Immature natural killer cell (primary cell): ENCODE data around the gene RABGEF1. TPM values are rescaled to one million over a fixed set of nuclear protein-coding genes. Genes with fewer than 3 reads are reported as not detected.
"Not testable (repeated sequence)": the region's sequence is repeated elsewhere in the genome, so short reads cannot be mapped to it uniquely, and the experiment has no call there.

ENCODE experiments used
- DNase-seq, 3 donors: peaks; one replicate each; pipeline ENCODE4 v3.0.0; 2022; ENCODE audit warnings: mixed read lengths in 1 of 3
- H3K27ac Mint-ChIP-seq, 6 donors: one replicate each; pipeline ENCODE4 v1.8.0; 2020; ENCODE audit warnings: mixed read lengths in 6 of 6, mild to moderate bottlenecking in 5 of 6, inconsistent platforms in 4 of 6, moderate library complexity in 3 of 6
- H3K27me3 Mint-ChIP-seq, 3 donors: one replicate each; pipeline ENCODE4 v1.8.0; 2020 to 2021; ENCODE audit warnings: low read depth in 3 of 3, mild to moderate bottlenecking in 3 of 3, mixed read lengths in 3 of 3, moderate library complexity in 3 of 3, inconsistent platforms in 1 of 3
- H3K36me3 Mint-ChIP-seq, 3 donors: one replicate each; pipeline ENCODE4 v1.8.0; 2020; ENCODE audit warnings: mixed read lengths in 3 of 3, inconsistent platforms in 2 of 3, mild to moderate bottlenecking in 2 of 3
- H3K4me1 Mint-ChIP-seq, 2 donors: one replicate each; pipeline ENCODE4 v1.8.0; 2020; ENCODE audit warnings: inconsistent platforms in 2 of 2, mild to moderate bottlenecking in 2 of 2, mixed read lengths in 2 of 2, moderate library complexity in 1 of 2
- H3K4me3 Mint-ChIP-seq, 5 donors: one replicate each; pipeline ENCODE4 v1.8.0; 2020; ENCODE audit warnings: mild to moderate bottlenecking in 5 of 5, mixed read lengths in 5 of 5, inconsistent platforms in 3 of 5, moderate library complexity in 3 of 5
- H3K9me3 Mint-ChIP-seq, 6 donors: one replicate each; pipeline ENCODE4 v1.8.0; 2020; ENCODE audit warnings: mild to moderate bottlenecking in 6 of 6, mixed read lengths in 6 of 6, inconsistent platforms in 4 of 6, moderate library complexity in 3 of 6
- polyA plus RNA-seq, 3 donors: library from polyadenylated mRNA; unstranded; fragments of 300-500 nt; fragmentation: Illumina TruSeq; gene quantifications; one replicate each; pipeline ENCODE4 v1.2.3, GENCODE V29; 2021

The RABGEF1 gene
- polyA plus RNA-seq, 3 donors from 2014 or later, result 13.8 to 30.3 (median 22.6) TPM

DNA sequence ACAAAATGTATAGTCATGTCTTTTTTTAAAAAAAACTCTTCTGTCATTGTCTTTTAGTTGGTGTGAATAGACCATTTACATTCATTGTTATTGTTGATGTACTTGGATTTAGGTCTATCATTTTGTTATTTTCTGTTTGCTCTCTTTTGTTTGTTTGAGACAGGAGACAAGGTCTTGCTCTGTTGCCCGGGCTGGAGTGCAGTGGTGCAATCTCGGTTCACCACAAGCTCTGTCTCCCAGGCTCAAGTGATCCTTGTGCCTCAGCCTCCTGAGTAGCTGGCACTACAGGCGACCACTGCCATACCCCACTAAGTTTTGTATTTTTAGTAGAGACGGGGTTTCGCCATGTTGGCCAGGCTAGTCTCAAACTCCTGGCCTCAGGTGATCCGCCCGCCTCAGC, 23.9 kb upstream of the RABGEF1 start:
- H3K27me3 Mint-ChIP-seq, H3K4me1 Mint-ChIP-seq, H3K4me3 Mint-ChIP-seq, H3K27ac Mint-ChIP-seq, H3K9me3 Mint-ChIP-seq, DNase-seq: not testable (repeated sequence)
- peaks cover 35 to 43% (median 39%) of the 10 kb centered on the region in 3 donors for H3K36me3 Mint-ChIP-seq

DNA sequence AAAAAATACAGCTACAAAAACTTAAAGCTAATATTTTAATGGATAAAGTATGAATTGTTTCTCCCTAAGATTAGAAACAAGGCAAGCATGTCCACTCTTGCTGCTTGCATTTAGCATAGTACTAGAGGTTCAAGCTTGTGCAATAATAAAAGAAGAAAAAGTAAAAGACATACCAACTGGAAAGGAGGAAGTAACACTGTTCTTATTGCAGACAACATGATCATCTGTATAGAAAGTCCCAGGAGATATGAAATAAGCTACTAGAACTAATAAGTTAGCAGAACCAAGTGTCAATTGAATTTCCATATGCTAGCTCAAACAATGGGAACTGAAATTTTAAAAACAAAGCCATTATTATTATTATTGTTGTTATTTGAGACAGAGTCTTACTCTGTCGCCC, 20.0 kb upstream of the RABGEF1 start:
- Mint-ChIP-seq H3K36me3 (peaks cover 26 to 43% (median 36%) of the 10 kb centered on the region in 3 donors), H3K27ac (no peak overlapping the region), H3K4me1 (no peaks in the 10 kb centered on the region), H3K4me3 (no peak overlapping the region), H3K9me3 (peaks cover 2 to 13% (median 8%) of the 10 kb centered on the region in 6 donors), H3K27me3 (no peaks in the 10 kb centered on the region)
- DNase-seq, result no peak

DNA sequence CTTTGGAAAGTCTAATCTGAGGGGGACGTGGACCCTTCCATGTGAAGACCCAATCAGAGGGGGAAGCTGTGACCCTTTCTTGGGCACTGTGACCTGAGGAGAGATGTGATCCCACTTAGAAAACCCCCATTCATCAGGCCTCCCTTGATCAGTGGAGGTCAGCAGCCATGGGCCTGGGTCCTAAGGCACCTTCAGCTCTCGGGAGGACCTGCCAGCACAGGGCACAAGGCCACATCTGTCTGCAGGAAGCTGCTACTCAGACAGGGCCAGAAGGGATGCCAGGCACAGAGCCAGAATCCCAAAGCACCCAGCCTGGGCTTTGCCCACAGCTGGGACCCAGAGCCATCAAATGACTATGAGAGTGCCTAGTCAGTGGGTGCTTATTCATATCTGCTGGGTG, 14.7 kb upstream of the RABGEF1 start:
- H3K27me3 Mint-ChIP-seq, result no peaks in the 10 kb centered on the region
- no peaks in the 10 kb centered on the region for H3K4me1 Mint-ChIP-seq
- peaks cover 2 to 13% (median 8%) of the 10 kb centered on the region in 6 donors for H3K9me3 Mint-ChIP-seq
- H3K36me3 Mint-ChIP-seq, result peaks cover 20 to 39% (median 32%) of the 10 kb centered on the region in 3 donors
- H3K27ac Mint-ChIP-seq, result no peak overlapping the region
- H3K4me3 Mint-ChIP-seq, result no peak overlapping the region
- no peak for DNase-seq

DNA sequence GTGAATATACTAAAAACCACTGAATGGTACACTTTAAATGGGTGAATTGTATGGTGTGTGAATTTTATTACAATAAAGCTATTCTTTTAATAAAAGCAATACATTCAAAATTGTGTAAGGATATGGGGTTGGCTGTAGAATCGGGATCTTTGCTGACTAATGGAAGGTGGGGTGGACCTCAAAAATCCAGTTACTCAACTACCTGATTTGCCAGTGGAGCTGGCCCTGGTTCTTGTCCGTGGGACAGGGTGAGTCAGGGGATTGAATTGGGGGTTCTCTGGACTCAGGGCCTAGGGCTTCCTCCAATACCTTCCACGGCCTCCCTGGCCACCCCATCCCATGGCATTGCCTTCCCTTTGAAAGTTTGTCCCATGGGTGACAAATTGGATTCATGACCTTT, 13.5 kb upstream of the RABGEF1 start:
- Mint-ChIP-seq H3K4me3 (no peak overlapping the region), H3K27ac (no peak overlapping the region), H3K36me3 (peaks cover 20 to 32% (median 32%) of the 10 kb centered on the region in 3 donors), H3K4me1 (no peaks in the 10 kb centered on the region), H3K27me3 (no peaks in the 10 kb centered on the region), H3K9me3 (peaks cover 2 to 13% (median 8%) of the 10 kb centered on the region in 6 donors)
- no peak for DNase-seq

DNA sequence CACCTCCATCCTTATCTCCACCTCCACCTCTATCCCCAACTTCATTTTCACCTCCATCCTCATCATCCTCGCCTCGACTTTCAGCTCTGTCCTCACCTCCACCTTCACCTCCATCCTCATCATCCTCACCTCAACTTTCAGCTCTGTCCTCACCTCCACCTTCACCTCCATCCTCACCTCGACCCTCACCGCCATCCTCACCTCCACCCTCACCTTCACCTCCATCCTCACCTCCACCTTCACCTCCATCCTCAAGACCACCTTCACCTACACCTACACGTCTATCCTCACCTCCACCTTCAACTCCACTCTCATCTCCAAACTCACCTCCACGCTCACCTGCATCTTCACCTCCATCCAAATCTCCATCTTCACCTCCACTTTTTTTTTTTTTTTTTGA, 12.0 kb upstream of the RABGEF1 start:
- Mint-ChIP-seq H3K4me3 (no peak overlapping the region), H3K27ac (no peak overlapping the region), H3K9me3 (peaks cover 2 to 13% (median 8%) of the 10 kb centered on the region in 6 donors), H3K27me3 (peaks cover 0 to 2% (median 0%) of the 10 kb centered on the region in 3 donors), H3K36me3 (peaks cover 20 to 24% (median 23%) of the 10 kb centered on the region in 3 donors), H3K4me1 (peaks cover 0 to 5% of the 10 kb centered on the region in 2 donors)
- DNase-seq, result no peak

DNA sequence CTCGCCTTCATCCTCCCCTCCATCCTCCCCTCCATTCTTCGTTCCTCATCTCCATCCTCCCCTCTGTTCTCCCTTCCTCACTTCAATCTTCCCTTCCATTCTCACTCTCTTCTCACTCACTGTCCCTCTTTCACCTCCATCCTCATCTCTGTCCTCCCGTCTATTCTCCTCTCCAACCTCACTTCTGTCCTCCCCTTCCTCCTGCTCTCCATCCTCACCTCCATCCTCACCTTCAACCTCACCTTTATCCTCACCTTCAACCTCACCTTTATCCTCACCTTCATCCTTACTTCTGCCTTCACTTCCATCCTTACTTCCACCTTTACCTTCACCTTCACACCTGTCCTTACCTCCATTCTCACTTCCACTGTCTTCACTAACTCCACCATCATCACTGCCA, 11.3 kb upstream of the RABGEF1 start:
- peaks cover 0 to 2% (median 0%) of the 10 kb centered on the region in 3 donors for H3K27me3 Mint-ChIP-seq
- no peak for DNase-seq
- peaks cover 0 to 5% of the 10 kb centered on the region in 2 donors for H3K4me1 Mint-ChIP-seq
- peaks cover 2 to 9% (median 7%) of the 10 kb centered on the region in 6 donors for H3K9me3 Mint-ChIP-seq
- H3K36me3 Mint-ChIP-seq, result peaks cover 16 to 20% (median 19%) of the 10 kb centered on the region in 3 donors
- H3K27ac Mint-ChIP-seq, result peak overlapping the region in 1 of 6 donors; percentile 4
- H3K4me3 Mint-ChIP-seq, result no peak overlapping the region

DNA sequence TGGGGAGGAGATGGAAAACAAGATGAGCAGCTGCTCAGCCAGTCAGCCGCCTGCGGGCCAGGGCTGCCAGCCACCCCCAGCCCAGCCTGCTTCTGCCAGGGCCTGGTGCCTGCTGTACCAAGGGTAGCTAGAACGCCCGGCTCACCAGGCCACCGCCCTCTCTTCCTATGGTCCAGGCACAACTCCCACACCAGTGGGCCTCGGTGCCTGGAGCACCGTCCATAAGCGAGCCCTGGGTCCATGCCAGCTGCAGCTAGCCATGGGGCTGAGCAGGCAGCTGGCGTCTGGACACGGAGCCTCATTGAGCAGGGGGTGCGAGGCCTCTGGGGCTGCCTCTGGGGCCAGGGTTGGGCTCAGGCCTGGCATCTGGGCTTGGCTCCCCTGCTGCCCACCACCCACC, 8.5 kb upstream of the RABGEF1 start:
- DNase-seq, result no peak
- Mint-ChIP-seq H3K9me3 (peaks cover 0 to 2% (median 0%) of the 10 kb centered on the region in 6 donors), H3K36me3 (peaks cover 13 to 18% (median 14%) of the 10 kb centered on the region in 3 donors), H3K27me3 (peaks cover 0 to 5% (median 2%) of the 10 kb centered on the region in 3 donors), H3K27ac (no peak overlapping the region), H3K4me3 (no peak overlapping the region), H3K4me1 (peaks cover 13 to 26% of the 10 kb centered on the region in 2 donors)

DNA sequence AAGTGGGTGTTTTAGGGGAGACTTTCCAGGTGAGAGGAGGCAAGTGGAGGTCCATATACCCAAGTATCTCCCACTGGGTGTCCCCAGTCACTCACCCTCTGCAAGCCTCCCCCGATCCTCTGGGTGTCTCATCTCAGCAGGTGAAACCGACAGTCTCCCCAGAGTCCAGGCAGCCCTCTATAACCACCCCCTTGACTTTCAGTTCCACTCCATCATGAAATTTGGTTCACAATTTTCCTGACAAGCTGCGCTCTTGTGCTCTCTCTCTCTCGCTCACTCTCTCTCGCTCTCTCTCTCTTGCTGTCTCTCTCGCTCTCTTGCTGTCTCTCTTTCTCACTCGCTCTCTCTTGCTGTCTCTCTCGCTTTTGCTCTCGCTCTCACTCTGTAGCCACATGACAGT, 8.1 kb upstream of the RABGEF1 start:
- DNase-seq, result no peak
- Mint-ChIP-seq H3K36me3 (peaks cover 13 to 18% (median 14%) of the 10 kb centered on the region in 3 donors), H3K9me3 (peaks cover 0 to 2% (median 0%) of the 10 kb centered on the region in 6 donors), H3K27ac (peak overlapping the region in 2 of 6 donors; percentile 10 to 35), H3K4me3 (no peak overlapping the region), H3K27me3 (peaks cover 0 to 5% (median 2%) of the 10 kb centered on the region in 3 donors), H3K4me1 (peaks cover 17 to 30% of the 10 kb centered on the region in 2 donors)

DNA sequence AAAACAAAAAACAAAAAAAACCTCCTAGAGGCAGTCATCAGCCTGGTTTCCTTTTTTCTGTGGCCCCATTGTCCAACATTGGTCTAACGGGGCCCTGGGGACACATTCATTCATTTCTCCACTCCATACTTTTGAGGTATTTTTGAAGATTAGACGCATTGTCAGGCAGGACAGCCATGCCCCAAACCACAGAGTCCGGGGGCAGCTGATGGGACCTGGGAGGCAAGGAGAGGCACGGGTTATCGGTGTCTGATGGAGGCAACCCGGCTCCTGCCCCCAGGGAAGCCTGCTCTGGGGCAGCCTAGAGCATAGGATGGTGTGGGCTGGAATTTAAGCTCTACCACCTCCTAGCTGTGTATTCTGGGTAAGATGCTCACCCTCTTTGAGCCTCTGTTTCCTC, 6.5 kb upstream of the RABGEF1 start:
- Mint-ChIP-seq H3K4me1 (peaks cover 23 to 45% of the 10 kb centered on the region in 2 donors), H3K27ac (peak overlapping the region in 1 of 6 donors; percentile 65), H3K4me3 (no peak overlapping the region), H3K9me3 (peaks cover 0 to 2% (median 0%) of the 10 kb centered on the region in 6 donors), H3K27me3 (peaks cover 0 to 5% (median 2%) of the 10 kb centered on the region in 3 donors), H3K36me3 (peaks cover 9 to 14% (median 13%) of the 10 kb centered on the region in 3 donors)
- no peak for DNase-seq

DNA sequence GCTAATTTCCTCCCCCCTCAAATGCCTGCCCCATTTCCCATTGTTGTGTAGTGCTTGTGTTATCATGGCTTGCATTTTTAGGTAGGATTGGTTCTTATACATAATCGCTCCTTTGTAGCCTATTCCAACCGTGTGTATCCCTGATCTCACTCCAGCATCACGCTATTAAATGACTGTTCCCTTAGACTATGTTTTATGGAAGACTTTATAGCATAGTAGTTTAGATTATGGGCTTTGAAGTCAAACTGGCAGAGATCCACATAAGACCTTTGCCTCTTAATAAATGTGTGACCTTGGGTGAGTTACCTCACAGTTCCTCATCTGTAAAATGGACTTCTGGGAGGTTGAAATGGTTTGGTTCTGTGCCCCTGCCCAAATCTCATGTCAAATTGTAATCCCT, 5.4 kb upstream of the RABGEF1 start:
- peaks cover 2 to 11% (median 5%) of the 10 kb centered on the region in 3 donors for H3K27me3 Mint-ChIP-seq
- DNase-seq, result no peak
- peaks cover 30 to 55% of the 10 kb centered on the region in 2 donors for H3K4me1 Mint-ChIP-seq
- peaks cover 5 to 14% (median 5%) of the 10 kb centered on the region in 3 donors for H3K36me3 Mint-ChIP-seq
- peak overlapping the region; percentile 8 to 73 (median 48) for H3K27ac Mint-ChIP-seq
- peaks cover 0 to 2% (median 0%) of the 10 kb centered on the region in 6 donors for H3K9me3 Mint-ChIP-seq
- no peak overlapping the region for H3K4me3 Mint-ChIP-seq

DNA sequence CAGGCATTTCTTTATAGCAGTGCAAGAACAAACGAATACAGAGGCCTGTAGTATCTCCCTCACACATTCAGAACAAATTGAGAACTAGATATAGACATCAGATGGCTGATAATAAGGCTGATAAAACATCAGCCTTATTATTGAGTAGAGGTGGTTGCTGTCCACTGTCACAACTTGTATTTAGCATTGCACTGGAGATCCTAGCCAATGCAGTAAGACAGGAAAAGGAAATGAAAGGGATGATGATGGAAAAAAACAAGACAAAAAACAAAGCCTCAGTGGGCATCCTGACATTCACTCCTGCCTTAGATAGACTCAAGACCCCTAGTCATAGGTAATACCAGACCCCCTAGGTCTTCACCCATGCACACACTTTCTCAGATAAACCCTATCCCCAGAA, 4.7 kb upstream of the RABGEF1 start:
- H3K36me3 Mint-ChIP-seq, result peaks cover 5 to 14% (median 5%) of the 10 kb centered on the region in 3 donors
- peaks cover 31 to 57% of the 10 kb centered on the region in 2 donors for H3K4me1 Mint-ChIP-seq
- H3K4me3 Mint-ChIP-seq, result no peak overlapping the region
- peak overlapping the region in 5 of 6 donors; percentile 25 to 65 (median 54) for H3K27ac Mint-ChIP-seq
- peaks cover 0 to 2% (median 0%) of the 10 kb centered on the region in 6 donors for H3K9me3 Mint-ChIP-seq
- no peak for DNase-seq
- H3K27me3 Mint-ChIP-seq, result peaks cover 6 to 18% (median 9%) of the 10 kb centered on the region in 3 donors

DNA sequence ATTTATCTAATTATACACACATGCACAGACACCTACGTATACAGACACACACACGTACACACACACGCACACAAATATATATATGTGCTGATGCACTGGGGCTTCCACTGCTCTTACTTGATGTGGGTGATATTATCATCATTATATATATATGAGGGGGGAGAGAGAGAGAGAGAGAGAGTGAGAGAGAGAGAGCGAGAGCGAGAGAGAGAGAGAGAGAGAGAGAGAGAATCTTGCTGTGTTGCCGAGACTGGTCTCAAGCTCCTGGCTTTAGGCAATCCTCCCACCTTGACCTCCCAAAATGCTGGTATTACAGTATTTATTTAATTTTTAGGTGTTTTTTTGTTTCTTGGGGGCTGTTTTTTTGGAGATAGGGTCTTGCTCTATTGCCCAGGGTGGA, 3.6 kb upstream of the RABGEF1 start:
- Mint-ChIP-seq H3K9me3 (peaks cover 0 to 2% (median 0%) of the 10 kb centered on the region in 6 donors), H3K4me1 (peaks cover 38 to 58% of the 10 kb centered on the region in 2 donors), H3K27me3 (peaks cover 6 to 23% (median 9%) of the 10 kb centered on the region in 3 donors), H3K4me3 (peak overlapping the region in 2 of 5 donors; percentile 7 to 30), H3K36me3 (peaks cover 5 to 14% (median 5%) of the 10 kb centered on the region in 3 donors), H3K27ac (peak overlapping the region in 5 of 6 donors; percentile 23 to 77 (median 36))
- DNase-seq, result no peak

DNA sequence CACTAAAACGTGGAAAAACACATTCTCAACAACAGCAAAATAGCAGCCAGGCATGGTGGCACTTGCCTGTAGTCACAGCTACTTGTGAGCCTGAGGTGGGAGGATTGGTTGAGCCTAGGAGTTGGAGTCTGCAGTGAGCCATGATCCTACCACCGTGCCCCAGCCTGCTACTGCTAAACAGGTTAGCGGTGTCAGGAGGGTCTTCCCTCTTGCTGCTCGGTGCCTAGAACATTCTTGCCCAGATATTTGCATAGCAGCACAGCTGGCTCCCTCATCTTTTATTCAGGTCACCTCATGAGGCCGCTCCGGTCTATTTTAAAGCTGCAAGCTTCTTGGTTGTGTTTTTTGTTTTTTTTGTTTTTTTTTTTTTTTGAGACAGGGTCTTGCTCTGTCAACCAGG, 2.9 kb upstream of the RABGEF1 start:
- Mint-ChIP-seq H3K36me3 (peaks cover 5 to 14% (median 5%) of the 10 kb centered on the region in 3 donors), H3K4me1 (peaks cover 44 to 63% of the 10 kb centered on the region in 2 donors), H3K27ac (peak overlapping the region in 4 of 6 donors; percentile 23 to 57 (median 30)), H3K9me3 (peaks cover 0 to 2% (median 0%) of the 10 kb centered on the region in 6 donors), H3K27me3 (peaks cover 7 to 26% (median 9%) of the 10 kb centered on the region in 3 donors), H3K4me3 (peak overlapping the region in 1 of 5 donors; percentile 30)
- DNase-seq, result no peak

DNA sequence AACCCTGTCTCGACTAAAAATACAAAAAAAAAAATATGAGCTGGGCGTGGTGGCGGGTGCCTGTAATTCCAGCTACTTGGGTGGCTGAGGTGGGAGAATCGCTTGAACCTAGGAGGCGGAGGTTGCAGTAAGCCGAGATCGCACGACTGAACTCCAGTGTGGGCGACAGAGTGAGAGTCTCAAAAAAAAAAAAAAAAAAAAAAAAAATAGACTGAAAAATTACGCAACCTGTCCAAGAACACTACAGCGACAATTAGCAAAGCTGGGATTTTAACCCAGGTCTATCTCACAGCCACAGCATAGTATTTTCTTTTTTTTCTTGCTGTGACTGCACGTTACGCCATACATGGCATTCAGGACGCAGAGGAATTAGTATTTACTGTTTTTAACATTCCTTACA, 1.1 kb upstream of the RABGEF1 start:
- no peak for DNase-seq
- H3K27ac Mint-ChIP-seq, result peak overlapping the region; percentile 95 to 97 (median 96)

More for the DNA sequence above, 1.1 kb upstream of the RABGEF1 start:
- Mint-ChIP-seq H3K36me3 (peaks cover 5 to 14% (median 5%) of the 10 kb centered on the region in 3 donors), H3K4me3 (peak overlapping the region; percentile 91 to 96 (median 92)), H3K4me1 (peaks cover 45 to 64% of the 10 kb centered on the region in 2 donors), H3K27me3 (peaks cover 7 to 26% (median 9%) of the 10 kb centered on the region in 3 donors), H3K9me3 (peaks cover 0 to 2% (median 0%) of the 10 kb centered on the region in 6 donors)
